Measurements from ENCODE around the gene TMEM175.
A peak's percentile ranks its signal among the peaks of the same experiment; 100 is the strongest.

TMEM175 gene, protein sequence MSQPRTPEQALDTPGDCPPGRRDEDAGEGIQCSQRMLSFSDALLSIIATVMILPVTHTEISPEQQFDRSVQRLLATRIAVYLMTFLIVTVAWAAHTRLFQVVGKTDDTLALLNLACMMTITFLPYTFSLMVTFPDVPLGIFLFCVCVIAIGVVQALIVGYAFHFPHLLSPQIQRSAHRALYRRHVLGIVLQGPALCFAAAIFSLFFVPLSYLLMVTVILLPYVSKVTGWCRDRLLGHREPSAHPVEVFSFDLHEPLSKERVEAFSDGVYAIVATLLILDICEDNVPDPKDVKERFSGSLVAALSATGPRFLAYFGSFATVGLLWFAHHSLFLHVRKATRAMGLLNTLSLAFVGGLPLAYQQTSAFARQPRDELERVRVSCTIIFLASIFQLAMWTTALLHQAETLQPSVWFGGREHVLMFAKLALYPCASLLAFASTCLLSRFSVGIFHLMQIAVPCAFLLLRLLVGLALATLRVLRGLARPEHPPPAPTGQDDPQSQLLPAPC

DNA sequence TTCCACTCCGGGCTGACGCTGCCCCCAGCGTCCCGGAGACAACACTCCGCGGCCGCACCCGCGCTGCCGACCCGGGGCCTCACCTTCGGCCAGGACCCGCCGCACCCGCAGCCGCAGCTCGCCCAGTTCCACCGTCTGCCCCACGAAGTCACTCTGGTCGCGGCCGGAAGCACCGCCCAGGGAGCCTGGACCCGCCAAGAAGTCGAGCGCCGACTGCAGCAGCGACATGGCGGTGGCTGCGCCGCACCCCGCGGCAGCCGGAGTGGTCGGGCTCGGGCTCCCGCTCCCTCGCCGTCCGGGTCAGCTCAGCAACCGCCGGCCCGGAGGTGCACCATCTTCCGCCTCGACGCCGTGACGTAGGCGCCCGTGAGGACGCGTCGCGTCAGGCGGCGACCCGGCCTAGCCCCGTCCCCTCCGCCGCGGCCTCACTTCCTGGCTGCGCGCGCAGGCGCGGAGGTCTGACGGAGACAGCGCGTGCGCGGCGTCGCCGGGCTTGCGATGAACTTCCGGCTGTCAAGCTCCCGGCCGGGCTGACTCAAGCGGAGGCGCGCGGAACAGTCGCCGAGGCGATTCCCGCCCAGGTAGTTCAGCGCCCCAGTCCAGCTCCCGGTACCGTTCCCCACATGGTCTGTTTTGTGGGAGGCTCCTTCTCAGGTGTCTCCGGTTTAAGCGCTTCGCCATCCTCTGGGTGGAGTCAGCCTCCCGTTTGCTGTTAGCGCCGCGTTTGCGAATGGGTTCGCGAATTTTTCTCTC, at the start of gene TMEM175, which contains the start of gene GAK:
Gene TMEM175 (plus strand): TSS at position 501 of the 753 bp plus-strand sequence. CDS start 15,280 bp downstream, outside the sequence.
Gene GAK (minus strand): TSS at position 357 of the 753 bp plus-strand sequence. CDS start 129 bp downstream, at position 228.
- peak; percentile 92 for DNase-seq

DNA sequence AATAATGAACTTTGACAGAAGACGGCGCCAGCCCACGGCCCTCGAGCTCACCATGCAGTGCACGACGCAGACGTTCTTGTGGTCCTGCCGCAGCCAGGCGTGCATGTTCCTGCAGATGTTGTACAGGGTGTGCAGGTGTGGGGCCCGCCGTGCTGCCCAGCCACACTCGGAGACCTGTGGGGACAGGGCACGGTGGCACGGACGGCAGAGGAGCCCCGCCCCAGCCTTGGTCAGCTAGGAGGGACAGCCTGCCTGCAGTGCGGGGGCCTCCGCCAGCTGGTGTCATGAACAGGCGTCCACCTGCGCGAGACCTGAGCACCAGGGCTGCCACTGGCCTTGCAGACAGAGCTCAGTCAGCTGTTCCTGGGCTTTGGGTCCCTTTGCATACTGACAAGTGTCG, 49.6 kb upstream of the TMEM175 start:
- no peak for DNase-seq

GRCh38 chr4:883377-884095, 48.7 kb upstream of the TMEM175 start:
- DNase-seq = no peak

- no peak for DNase-seq
Observed at GRCh38 chr4:884259-884658, 48.0 kb upstream of the TMEM175 start.

DNA sequence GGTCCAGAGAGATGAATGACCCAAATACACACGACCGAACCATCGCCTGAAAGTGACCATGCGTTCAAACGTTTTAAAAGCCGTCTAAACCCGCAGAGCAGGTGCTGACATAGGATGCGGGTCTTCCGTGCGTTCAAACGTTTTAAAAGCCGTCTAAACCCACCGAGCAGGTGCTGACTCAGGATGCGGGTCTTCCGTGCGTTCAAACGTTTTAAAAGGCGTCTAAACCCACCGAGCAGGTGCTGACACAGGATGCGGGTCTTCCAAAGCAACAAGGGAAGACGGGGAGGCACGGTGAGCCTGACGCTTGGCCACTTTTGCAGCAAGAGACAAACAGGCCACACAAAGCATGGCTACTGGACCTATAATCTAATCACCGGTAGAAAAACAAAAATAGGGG, 47.4 kb upstream of the TMEM175 start:
- no peak for DNase-seq

DNA sequence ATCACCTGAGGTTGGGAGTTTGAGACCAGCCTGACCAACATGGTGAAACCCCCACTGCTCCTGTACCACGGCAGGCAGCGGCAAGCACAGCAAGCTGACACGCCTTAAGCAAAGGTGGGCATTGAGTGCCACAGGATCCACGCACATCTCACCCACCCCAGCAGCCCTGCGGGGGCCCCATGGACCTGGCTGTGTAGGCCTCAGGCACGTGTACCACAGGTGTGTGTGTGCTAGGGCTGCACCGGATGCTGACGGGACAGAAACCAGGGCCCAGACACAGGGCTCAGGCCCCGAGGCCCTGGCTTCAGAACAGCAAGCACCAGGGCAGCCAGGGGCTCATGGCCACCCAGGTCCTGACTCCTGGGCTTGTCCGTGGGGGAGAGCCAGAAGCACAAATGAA, 46.9 kb upstream of the TMEM175 start:
- no peak for DNase-seq

- no peak for DNase-seq
Observed at GRCh38 chr4:886244-886643, 46.0 kb upstream of the TMEM175 start.

GRCh38 chr4:887034-887763, 45.1 kb upstream of the TMEM175 start:
- DNase-seq = no peak

- no peak for DNase-seq
Observed at GRCh38 chr4:888029-888428, 44.2 kb upstream of the TMEM175 start.

GRCh38 chr4:889516-889915, 42.7 kb upstream of the TMEM175 start:
- DNase-seq = no peak

GRCh38 chr4:890036-890695, 42.1 kb upstream of the TMEM175 start:
- no peak for DNase-seq

DNA sequence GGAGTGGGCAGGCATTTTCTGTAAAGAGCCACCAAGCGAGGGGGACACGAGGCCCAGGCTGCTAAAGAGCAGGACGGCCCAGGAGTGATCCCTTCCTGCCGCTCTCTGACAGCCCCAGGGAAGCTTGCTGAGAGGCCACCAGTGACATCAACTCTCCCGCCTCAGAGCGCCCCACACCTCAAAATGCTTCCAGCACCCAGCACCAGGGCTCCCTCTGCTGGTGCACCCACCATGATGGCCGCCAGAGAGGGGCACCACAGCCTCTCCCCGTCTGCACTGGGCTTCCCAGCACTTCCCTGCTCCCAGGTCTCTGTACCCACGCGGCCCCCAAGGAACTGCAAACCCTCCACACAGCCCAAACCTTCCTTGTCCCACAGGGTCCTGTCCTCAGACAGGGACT, 40.5 kb upstream of the TMEM175 start:
- no peak for DNase-seq

DNA sequence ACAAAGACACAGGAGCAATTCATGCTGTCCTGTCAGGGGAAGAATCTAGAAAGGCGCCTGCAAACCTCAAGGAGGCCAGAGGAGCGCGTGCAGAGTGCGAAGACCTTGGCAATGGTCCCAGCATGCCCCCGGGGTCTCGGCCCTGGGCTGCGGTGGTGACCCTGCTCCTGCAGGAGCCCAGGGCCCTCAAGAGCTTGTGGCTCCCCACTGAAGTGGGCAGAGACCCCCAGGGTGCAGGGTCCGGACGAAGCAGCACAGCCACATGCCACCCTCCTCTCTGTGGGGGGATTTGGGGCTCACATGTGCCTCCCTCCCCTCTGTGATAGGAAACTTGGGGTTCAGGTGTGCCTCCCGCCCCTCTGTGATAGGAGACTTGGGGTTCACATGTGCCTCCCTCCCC, 39.5 kb upstream of the TMEM175 start:
- no peak for DNase-seq

DNA sequence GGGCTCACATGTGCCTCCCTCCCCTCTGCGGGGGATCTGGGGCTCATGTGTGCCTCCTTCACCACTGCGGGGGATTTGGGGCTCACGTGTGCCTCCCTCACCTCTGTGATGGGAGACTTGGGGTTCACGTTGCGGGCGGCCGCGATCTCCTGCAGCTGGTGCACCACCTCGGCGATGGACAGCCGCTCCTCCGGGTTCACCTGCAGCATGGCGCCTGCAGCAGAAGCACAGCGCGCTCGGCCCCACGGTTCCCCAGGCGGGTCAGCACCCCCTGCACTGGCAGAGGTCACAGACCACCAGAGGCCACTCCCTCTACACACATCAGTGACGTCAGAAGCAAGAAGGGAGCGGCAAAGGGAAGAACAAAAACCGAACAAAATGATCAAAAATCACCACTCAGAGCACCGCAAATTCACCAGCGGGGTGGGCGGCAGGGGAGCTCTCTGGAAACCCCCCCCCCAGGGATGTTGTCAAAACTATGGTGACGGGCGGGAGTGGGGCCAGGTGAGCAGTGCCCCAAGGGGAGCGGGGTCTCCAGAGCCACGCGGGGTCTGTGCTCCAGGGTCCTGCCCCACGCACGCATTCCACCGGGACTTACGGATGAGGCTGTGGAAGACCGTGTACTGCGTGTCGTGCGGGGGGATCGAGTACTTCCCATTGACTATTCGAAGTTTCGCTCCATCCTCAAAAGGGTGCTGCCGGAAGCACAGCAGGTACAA, 38.8 kb upstream of the TMEM175 start:
- no peak for DNase-seq

GRCh38 chr4:893995-894705, 38.1 kb upstream of the TMEM175 start:
- no peak for DNase-seq

DNA sequence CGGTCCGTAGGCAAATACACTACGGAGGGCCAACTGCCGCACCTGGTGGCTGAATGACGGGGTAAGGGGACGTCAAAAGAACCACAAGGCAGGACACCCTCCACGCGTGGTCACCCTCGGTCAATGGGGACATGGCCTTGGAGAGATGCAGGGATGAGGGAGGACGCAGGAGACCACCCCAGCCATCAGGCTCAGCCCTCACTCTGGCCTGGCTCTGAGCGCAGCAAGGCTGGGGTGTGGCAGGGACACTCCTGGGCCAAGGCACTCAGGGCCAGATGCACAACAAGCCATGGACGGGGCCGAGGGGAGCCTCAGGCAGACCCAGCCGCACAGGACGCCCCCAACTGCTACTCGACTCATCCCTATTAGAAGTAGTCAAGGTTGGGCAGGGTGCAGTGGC, 36.7 kb upstream of the TMEM175 start:
- no peak for DNase-seq

DNA sequence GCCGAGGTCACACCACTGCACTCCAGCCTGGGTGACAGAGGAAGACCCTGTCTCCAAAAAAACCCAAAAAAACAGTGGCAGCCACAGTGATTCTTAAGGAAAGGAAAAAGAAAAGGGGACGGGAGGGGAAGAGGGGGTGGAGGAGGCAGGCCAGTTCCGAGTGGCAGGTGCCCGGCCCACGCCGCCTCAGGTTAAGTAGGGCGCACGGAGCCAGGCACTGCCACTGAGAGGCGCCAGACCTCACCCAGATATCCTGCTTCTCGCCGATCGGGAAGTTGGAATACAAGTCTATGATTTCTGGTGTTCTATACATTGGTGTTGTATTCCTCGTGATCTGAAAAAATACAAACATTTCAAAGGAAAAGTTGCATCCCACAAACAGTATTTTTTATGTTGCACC, 36.0 kb upstream of the TMEM175 start:
- no peak for DNase-seq

DNA sequence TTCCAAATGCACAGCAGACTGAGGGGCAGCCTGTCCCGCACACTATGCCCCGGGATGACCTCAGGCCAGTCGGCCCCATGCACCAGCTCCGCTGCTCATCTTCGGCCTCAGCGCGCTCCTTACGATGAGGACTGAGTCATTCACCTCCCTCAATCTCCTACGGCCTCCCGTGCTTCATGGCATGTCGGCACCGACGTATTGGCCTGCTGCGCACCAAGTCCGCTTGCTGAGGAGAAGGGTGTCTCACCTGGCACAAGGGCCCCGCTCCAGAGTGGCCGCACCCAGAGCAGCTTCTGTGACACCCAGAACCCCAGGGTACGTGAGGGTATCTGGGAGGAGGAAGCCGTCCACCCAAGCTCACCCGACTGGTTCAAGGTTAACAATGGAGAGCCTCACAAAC, 35.6 kb upstream of the TMEM175 start:
- no peak for DNase-seq

- DNase-seq = no peak
Observed at GRCh38 chr4:898123-898522, 34.1 kb upstream of the TMEM175 start.

DNA sequence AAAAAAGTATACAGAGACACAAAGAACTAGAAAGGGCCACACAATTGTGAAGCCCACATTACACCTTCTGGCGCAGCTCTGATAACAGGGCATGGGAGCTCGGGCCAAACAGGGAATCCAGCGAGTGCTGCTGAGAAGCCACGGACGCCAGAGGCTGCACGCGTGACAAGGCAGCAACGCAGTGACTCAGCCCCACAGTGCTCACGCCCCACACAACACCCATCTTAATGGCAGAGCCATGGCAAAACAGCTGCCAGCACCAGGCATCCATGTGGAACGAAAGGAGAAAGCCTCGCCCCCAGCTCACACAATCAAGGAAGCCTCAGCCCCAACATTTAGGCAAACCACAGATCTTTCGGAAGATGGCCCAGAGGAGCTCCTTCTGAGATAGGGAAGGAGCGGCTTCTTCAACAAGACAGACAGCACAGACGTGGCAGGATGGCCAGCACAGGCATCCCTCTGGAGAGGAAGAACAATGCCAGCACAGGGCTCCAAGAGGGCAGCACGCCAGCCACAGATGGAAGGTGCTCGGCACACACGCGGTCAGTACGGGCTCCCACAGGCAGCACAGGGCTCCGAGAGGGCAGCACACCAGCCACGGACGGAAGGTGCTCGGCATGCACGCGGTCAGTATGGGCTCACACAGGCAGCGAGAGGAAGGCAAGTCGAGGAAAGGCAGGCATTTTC, 33.2 kb upstream of the TMEM175 start:
- DNase-seq = no peak
